Loucy (cell line): ENCODE results near the gene IL12RB1.
"Not testable (repeated sequence)": the region's sequence is repeated elsewhere in the genome, so short reads cannot be mapped to it uniquely, and the experiment has no call there.

Experiments
- H2AFZ ChIP-seq: fragments of 200-600 bp; sonication (generic); 2 replicates; pipeline ENCODE4 v1.6.0; 2016; ENCODE audit warnings: antibody characterized with exemption, mild to moderate bottlenecking, low read length, moderate library complexity
- H3F3A ChIP-seq: fragments of 200-600 bp; 2 replicates; pipeline ENCODE4 v1.6.0; 2016; ENCODE audit warnings: antibody characterized with exemption, low read depth, mild to moderate bottlenecking
- H3K27me3 ChIP-seq: fragments of 200-600 bp; sonication (generic); 2 replicates; pipeline ENCODE4 v1.6.1; 2014; ENCODE audit warnings: low read length, mild to moderate bottlenecking; ENCODE audit not compliant: insufficient read depth, poor library complexity, severe bottlenecking
- H3K36me3 ChIP-seq: fragments of 200-600 bp; sonication (generic); 2 replicates; pipeline ENCODE4 v1.6.1; 2016; ENCODE audit warnings: low read length; ENCODE audit not compliant: insufficient read depth
- H3K4me1 ChIP-seq: fragments of 200-600 bp; sonication (generic); 2 replicates; pipeline ENCODE4 v1.5.1; 2014; ENCODE audit warnings: low read length, mild to moderate bottlenecking; ENCODE audit not compliant: insufficient read depth, poor library complexity, severe bottlenecking
- H3K4me2 ChIP-seq: fragments of 200-600 bp; sonication (generic); 2 replicates; pipeline ENCODE4 v1.6.0; 2014; ENCODE audit warnings: antibody characterized with exemption, low read length, low read depth, mild to moderate bottlenecking; ENCODE audit not compliant: poor library complexity, severe bottlenecking
- H3K4me3 ChIP-seq: fragments of 200-600 bp; sonication (generic); 2 replicates; pipeline ENCODE4 v1.5.1; 2014; ENCODE audit warnings: low read length, mild to moderate bottlenecking, mixed read lengths; ENCODE audit not compliant: poor library complexity, severe bottlenecking
- H3K79me2 ChIP-seq: fragments of 200-600 bp; sonication (generic); 2 replicates; pipeline ENCODE4 v1.6.1; 2014; ENCODE audit warnings: low read length; ENCODE audit not compliant: insufficient read depth
- H3K9ac ChIP-seq: fragments of 200-600 bp; sonication (generic); 2 replicates; pipeline ENCODE4 v1.6.0; 2014; ENCODE audit warnings: mild to moderate bottlenecking, low read depth, low read length, moderate library complexity; ENCODE audit not compliant: poor library complexity, severe bottlenecking
- H3K9me2 ChIP-seq: fragments of 200-600 bp; sonication (generic); replicated peaks from 2 replicates; pipeline ENCODE4 v1.6.1; 2016; ENCODE audit warnings: low read depth, low read length, mixed read lengths
- H3K9me3 ChIP-seq: fragments of 200-600 bp; sonication (generic); 2 replicates; pipeline ENCODE4 v1.6.1; 2014; ENCODE audit warnings: mild to moderate bottlenecking, antibody characterized with exemption, low read length, low read depth; ENCODE audit not compliant: insufficient read depth
- H4K20me1 ChIP-seq: fragments of 200-600 bp; sonication (generic); 2 replicates; pipeline ENCODE4 v1.6.0; 2014; ENCODE audit warnings: antibody characterized with exemption, low read length, mild to moderate bottlenecking; ENCODE audit not compliant: insufficient read depth, poor library complexity, severe bottlenecking
- CTCF ChIP-seq: fragments of 200-600 bp; sonication (generic); conservative IDR thresholded peaks from 2 replicates; pipeline ENCODE4 v1.5.1; 2014; ENCODE audit warnings: mild to moderate bottlenecking, antibody characterized with exemption, low read length
- EZH2phosphoT487 ChIP-seq: fragments of 200-600 bp; IDR thresholded peaks from 2 replicates; pipeline ENCODE4 v1.6.1; 2018; ENCODE audit warnings: antibody characterized with exemption, mild to moderate bottlenecking, moderate library complexity, borderline replicate concordance

Gene IL12RB1

GRCh38 chr19:18090545-18091216, 3.9 kb upstream of the IL12RB1 start:
- Histone ChIP-seq H3K4me3 (no peak overlapping the region), H3K9me3 (no peaks in the 10 kb centered on the region), H4K20me1 (no peaks in the 10 kb centered on the region), H2AFZ (no peak overlapping the region), H3F3A (peaks cover 3% of the 10 kb centered on the region; the same call in 1 of the 2 replicates), H3K9ac (no peak overlapping the region), H3K9me2 (no peaks in the 10 kb centered on the region), H3K27me3 (no peaks in the 10 kb centered on the region), H3K4me1 (peaks cover 7% of the 10 kb centered on the region), H3K4me2 (no peak overlapping the region), H3K36me3 (no peaks in the 10 kb centered on the region), H3K79me2 (no peaks in the 10 kb centered on the region)
- TF ChIP-seq CTCF, result no peak
- TF ChIP-seq EZH2phosphoT487, result no peak

- no peaks in the 10 kb centered on the region for H3K27me3 ChIP-seq
- no peak overlapping the region for H3K9ac ChIP-seq
- no peak overlapping the region for H2AFZ ChIP-seq
- no peak overlapping the region for H3K4me3 ChIP-seq
- H3K36me3 ChIP-seq, result no peaks in the 10 kb centered on the region
- no peak overlapping the region for H3K4me2 ChIP-seq
- no peaks in the 10 kb centered on the region for H3K9me2 ChIP-seq
- H3F3A ChIP-seq, result no peaks in the 10 kb centered on the region
- peaks cover 7% of the 10 kb centered on the region for H3K4me1 ChIP-seq
- no peaks in the 10 kb centered on the region for H4K20me1 ChIP-seq
- no peaks in the 10 kb centered on the region for H3K9me3 ChIP-seq
- H3K79me2 ChIP-seq, result no peaks in the 10 kb centered on the region
- TF ChIP-seq EZH2phosphoT487 (no peak), CTCF (no peak)
These were observed 3.0 kb upstream of the IL12RB1 start for GRCh38 chr19:18089726-18090125.

- H3K79me2 ChIP-seq, H2AFZ ChIP-seq, H3K27me3 ChIP-seq, H3K36me3 ChIP-seq, H3K9ac ChIP-seq, H3K4me1 ChIP-seq, H3K4me2 ChIP-seq, H3K9me2 ChIP-seq, H3K4me3 ChIP-seq, H4K20me1 ChIP-seq, H3K9me3 ChIP-seq, H3F3A ChIP-seq: not testable (repeated sequence)
These were observed 2.4 kb upstream of the IL12RB1 start for GRCh38 chr19:18089096-18089541.
